Islet of Langerhans (tissue), 1 donor: ENCODE measurements around the gene ACSM2A.
"Not testable (repeated sequence)": the region's sequence is repeated elsewhere in the genome, so short reads cannot be mapped to it uniquely, and the experiment has no call there.

Experiments used
- FAIRE-seq: peaks from one replicate; lab custom pipeline; 2011; peaks lifted over from hg19 to GRCh38; lab: Jason Lieb, UNC

ACSM2A gene

GRCh38 chr16:20459227-20459626, 7.9 kb downstream of the ACSM2A start:
- not testable (repeated sequence) for FAIRE-seq

- not testable (repeated sequence) for FAIRE-seq
Observed at GRCh38 chr16:20460313-20460712, 9.0 kb downstream of the ACSM2A start.

GRCh38 chr16:20468954-20469353, 17.6 kb downstream of the ACSM2A start:
- FAIRE-seq = not testable (repeated sequence)

GRCh38 chr16:20469930-20470329, 18.6 kb downstream of the ACSM2A start:
- FAIRE-seq = not testable (repeated sequence)

GRCh38 chr16:20470732-20471131, 19.4 kb downstream of the ACSM2A start:
- not testable (repeated sequence) for FAIRE-seq

GRCh38 chr16:20477188-20477744, 25.9 kb downstream of the ACSM2A start:
- not testable (repeated sequence) for FAIRE-seq

GRCh38 chr16:20483989-20484388, 32.7 kb downstream of the ACSM2A start:
- FAIRE-seq = not testable (repeated sequence)

GRCh38 chr16:20484726-20485125, 33.4 kb downstream of the ACSM2A start:
- no peak for FAIRE-seq

GRCh38 chr16:20485408-20485807, 34.1 kb downstream of the ACSM2A start:
- FAIRE-seq = no peak

- FAIRE-seq = not testable (repeated sequence)
Observed at GRCh38 chr16:20490994-20491393, 39.7 kb downstream of the ACSM2A start.

- FAIRE-seq = not testable (repeated sequence)
Observed at GRCh38 chr16:20491448-20491847, 40.1 kb downstream of the ACSM2A start.

GRCh38 chr16:20504418-20504817, 53.1 kb downstream of the ACSM2A start:
- no peak for FAIRE-seq

- no peak for FAIRE-seq
Observed at GRCh38 chr16:20507280-20507679, 56.0 kb downstream of the ACSM2A start.

- FAIRE-seq = no peak
Observed at GRCh38 chr16:20510323-20510722, 59.0 kb downstream of the ACSM2A start.

- FAIRE-seq = no peak
Observed at GRCh38 chr16:20515688-20516090, 64.4 kb downstream of the ACSM2A start.

GRCh38 chr16:20517149-20517548, 65.8 kb downstream of the ACSM2A start:
- no peak for FAIRE-seq

GRCh38 chr16:20519231-20519630, 67.9 kb downstream of the ACSM2A start:
- FAIRE-seq = no peak

GRCh38 chr16:20520103-20520502, 68.8 kb downstream of the ACSM2A start:
- no peak for FAIRE-seq

GRCh38 chr16:20531795-20532194, 80.5 kb downstream of the ACSM2A start:
- not testable (repeated sequence) for FAIRE-seq

- FAIRE-seq = not testable (repeated sequence)
Observed at GRCh38 chr16:20532284-20532792, 81.0 kb downstream of the ACSM2A start.

- not testable (repeated sequence) for FAIRE-seq
Observed at GRCh38 chr16:20536669-20537068, 85.3 kb downstream of the ACSM2A start.
